Erythroblast (primary cell): Measurements from ENCODE around the gene SLC34A2.

ENCODE experiments used
- GATA1 ChIP-seq: IDR thresholded peaks from 2 replicates; pipeline ENCODE4 v1.6.1; 2011; ENCODE audit warnings: low read depth, mild to moderate bottlenecking, control low read depth, low read length, moderate library complexity
- POLR2A ChIP-seq: IDR thresholded peaks from 2 replicates; pipeline ENCODE4 v1.6.1; 2011; ENCODE audit warnings: mild to moderate bottlenecking, low read length

DNA sequence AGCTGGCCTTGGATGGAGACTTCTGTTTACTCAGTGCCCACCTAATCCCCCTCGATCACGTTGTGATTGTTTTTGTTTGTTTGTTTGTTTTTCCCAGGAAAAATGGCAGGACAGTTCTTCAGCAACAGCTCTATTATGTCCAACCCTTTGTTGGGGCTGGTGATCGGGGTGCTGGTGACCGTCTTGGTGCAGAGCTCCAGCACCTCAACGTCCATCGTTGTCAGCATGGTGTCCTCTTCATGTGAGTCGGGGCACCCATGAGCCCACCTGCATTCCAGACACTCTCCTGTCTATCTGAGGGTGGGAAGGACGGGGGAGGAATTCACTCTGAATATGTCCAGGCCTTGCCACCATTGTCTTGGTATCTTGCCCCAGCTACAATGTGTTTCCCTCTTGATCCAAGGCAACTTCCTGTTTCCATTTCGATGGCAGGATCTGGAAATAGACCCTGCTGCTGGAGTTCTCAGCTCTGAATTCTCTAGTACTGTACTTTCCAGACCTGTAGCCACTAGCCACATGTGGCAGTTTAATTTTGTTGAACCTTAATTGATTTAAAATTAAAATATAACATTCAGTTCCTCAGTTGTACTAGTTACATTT, 10.5 kb downstream of the SLC34A2 start:
- TF ChIP-seq POLR2A (no peak), GATA1 (no peak)
